ENCODE data around the gene CALCOCO1.
A peak's percentile ranks its signal among the peaks of the same experiment; 100 is the strongest.

CALCOCO1 gene

DNA sequence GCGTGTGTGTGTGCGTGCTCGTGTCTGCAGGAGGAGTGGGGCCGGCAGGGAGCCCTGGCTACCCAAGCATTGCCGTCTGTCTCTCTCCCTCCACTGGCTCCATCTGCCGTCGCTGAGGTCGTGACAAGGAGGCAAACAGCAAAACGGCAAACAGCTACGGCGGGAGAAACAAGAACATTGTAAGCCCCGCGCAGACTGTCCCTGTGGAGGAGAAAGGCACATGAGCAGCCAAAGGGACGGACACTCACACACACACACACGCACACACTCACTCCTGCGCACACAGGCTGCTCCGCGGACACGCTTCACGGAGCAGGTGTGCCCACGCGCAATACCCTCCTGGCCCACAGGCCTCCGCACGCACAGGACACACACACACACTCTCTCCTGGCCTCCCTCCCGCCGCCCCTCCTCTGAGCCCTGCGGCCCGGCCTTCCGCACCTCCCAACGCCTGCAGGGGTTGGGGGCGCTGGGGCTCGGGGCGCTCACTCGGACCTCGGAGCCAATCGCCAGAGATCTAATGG lies 23.6 kb upstream of the CALCOCO1 start:
- H3K9me3 ChIP-seq (ENCODE audit: control insufficient read depth, insufficient read depth, low read length), result no peaks in the 10 kb centered on the region
- peaks cover 2% of the 10 kb centered on the region for H3K4me1 ChIP-seq (ENCODE audit: control insufficient read depth, insufficient read depth, low read length)
- no peaks in the 10 kb centered on the region for H3K36me3 ChIP-seq (ENCODE audit: control insufficient read depth, insufficient read depth, low read length)
- H3K4me3 ChIP-seq (ENCODE audit: low read depth, low read length), result peak overlapping the region; percentile 51
- peaks cover 99% of the 10 kb centered on the region for H3K27me3 ChIP-seq (ENCODE audit: control insufficient read depth, insufficient read depth, low read length)
- no peak overlapping the region for H3K9ac ChIP-seq (ENCODE audit: low read depth, low read length)

GRCh38 chr12:53749986-53750811 lies 22.9 kb upstream of the CALCOCO1 start:
- Histone ChIP-seq H3K27me3 (ENCODE audit: control insufficient read depth, insufficient read depth, low read length) (peaks cover 99% of the 10 kb centered on the region), H3K36me3 (ENCODE audit: control insufficient read depth, insufficient read depth, low read length) (no peaks in the 10 kb centered on the region), H3K9me3 (ENCODE audit: control insufficient read depth, insufficient read depth, low read length) (no peaks in the 10 kb centered on the region), H3K4me1 (ENCODE audit: control insufficient read depth, insufficient read depth, low read length) (no peaks in the 10 kb centered on the region), H3K9ac (ENCODE audit: low read depth, low read length) (no peak overlapping the region), H3K4me3 (ENCODE audit: low read depth, low read length) (peak overlapping the region; percentile 51)

GRCh38 chr12:53748072-53748840 lies 21.0 kb upstream of the CALCOCO1 start:
- Histone ChIP-seq H3K4me1 (ENCODE audit: control insufficient read depth, insufficient read depth, low read length) (no peaks in the 10 kb centered on the region), H3K9me3 (ENCODE audit: control insufficient read depth, insufficient read depth, low read length) (no peaks in the 10 kb centered on the region), H3K36me3 (ENCODE audit: control insufficient read depth, insufficient read depth, low read length) (no peaks in the 10 kb centered on the region), H3K9ac (ENCODE audit: low read depth, low read length) (no peak overlapping the region), H3K27me3 (ENCODE audit: control insufficient read depth, insufficient read depth, low read length) (peaks cover 99% of the 10 kb centered on the region), H3K4me3 (ENCODE audit: low read depth, low read length) (peak overlapping the region; percentile 24)

DNA sequence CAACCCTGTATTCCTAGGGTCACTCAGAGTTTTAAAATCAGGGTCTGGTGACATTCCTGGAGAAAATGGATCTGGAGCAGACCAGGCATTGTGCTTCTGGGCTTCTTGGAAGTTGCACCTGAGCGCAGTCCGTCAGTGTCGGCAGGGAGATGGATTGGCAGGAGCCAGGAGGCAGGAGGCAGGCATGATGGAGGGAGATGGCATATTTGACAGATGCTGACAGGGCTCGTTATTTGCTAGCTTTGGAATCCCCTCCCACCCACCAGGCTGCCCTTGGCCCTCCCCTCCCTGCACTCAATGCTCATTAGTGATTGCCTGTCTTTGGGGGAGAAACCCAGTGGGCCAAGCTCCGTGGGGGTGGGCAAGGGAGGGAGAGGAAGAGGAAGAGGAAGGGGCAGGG lies 19.8 kb upstream of the CALCOCO1 start:
- Histone ChIP-seq H3K9ac (ENCODE audit: low read depth, low read length) (no peak overlapping the region), H3K4me1 (ENCODE audit: control insufficient read depth, insufficient read depth, low read length) (no peaks in the 10 kb centered on the region), H3K4me3 (ENCODE audit: low read depth, low read length) (no peak overlapping the region), H3K36me3 (ENCODE audit: control insufficient read depth, insufficient read depth, low read length) (no peaks in the 10 kb centered on the region), H3K27me3 (ENCODE audit: control insufficient read depth, insufficient read depth, low read length) (peaks cover 99% of the 10 kb centered on the region), H3K9me3 (ENCODE audit: control insufficient read depth, insufficient read depth, low read length) (no peaks in the 10 kb centered on the region)

GRCh38 chr12:53746592-53747092 lies 19.4 kb upstream of the CALCOCO1 start:
- no peaks in the 10 kb centered on the region for H3K9me3 ChIP-seq (ENCODE audit: control insufficient read depth, insufficient read depth, low read length)
- no peaks in the 10 kb centered on the region for H3K36me3 ChIP-seq (ENCODE audit: control insufficient read depth, insufficient read depth, low read length)
- H3K9ac ChIP-seq (ENCODE audit: low read depth, low read length), result no peak overlapping the region
- peaks cover 97% of the 10 kb centered on the region for H3K27me3 ChIP-seq (ENCODE audit: control insufficient read depth, insufficient read depth, low read length)
- no peaks in the 10 kb centered on the region for H3K4me1 ChIP-seq (ENCODE audit: control insufficient read depth, insufficient read depth, low read length)
- no peak overlapping the region for H3K4me3 ChIP-seq (ENCODE audit: low read depth, low read length)

DNA sequence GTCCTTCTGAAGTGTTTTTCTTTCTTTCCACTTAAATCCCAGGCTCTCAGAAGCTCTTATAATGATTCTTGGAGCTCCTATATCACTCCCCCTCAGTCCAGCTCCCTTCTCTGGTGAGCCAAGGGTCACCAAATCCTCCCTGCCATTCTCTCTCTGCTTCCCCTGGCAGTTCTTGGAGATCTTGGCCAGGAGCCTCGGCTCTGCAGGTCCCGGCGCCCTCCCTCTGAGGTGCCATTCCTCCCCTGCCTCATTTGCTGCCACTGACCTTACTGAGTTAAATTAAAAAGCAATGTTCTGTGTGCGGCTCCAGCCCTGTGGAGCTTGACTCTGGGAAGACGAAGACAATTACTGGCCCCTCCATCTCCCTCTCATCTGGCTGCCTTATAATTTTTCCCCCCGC lies 17.5 kb upstream of the CALCOCO1 start:
- no peaks in the 10 kb centered on the region for H3K36me3 ChIP-seq (ENCODE audit: control insufficient read depth, insufficient read depth, low read length)
- H3K9ac ChIP-seq (ENCODE audit: low read depth, low read length), result no peak overlapping the region
- no peak overlapping the region for H3K4me3 ChIP-seq (ENCODE audit: low read depth, low read length)
- H3K9me3 ChIP-seq (ENCODE audit: control insufficient read depth, insufficient read depth, low read length), result no peaks in the 10 kb centered on the region
- peaks cover 2% of the 10 kb centered on the region for H3K4me1 ChIP-seq (ENCODE audit: control insufficient read depth, insufficient read depth, low read length)
- peaks cover 97% of the 10 kb centered on the region for H3K27me3 ChIP-seq (ENCODE audit: control insufficient read depth, insufficient read depth, low read length)

DNA sequence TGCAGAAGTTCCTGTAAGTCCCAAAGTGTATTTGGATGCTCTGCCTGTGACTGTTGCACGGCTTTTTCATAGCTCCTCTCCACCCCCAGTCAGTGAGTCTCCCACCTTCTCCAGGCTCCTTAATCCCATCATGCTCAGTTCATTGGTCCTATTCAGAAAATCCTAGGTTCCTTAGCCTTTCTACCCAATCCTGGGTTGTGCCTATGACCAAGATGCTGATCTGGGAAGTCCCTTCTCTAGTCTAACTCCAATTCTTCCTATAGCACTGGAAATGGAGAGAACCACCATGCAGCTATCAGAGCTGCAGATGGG lies 16.8 kb upstream of the CALCOCO1 start:
- Histone ChIP-seq H3K9ac (ENCODE audit: low read depth, low read length) (no peak overlapping the region), H3K27me3 (ENCODE audit: control insufficient read depth, insufficient read depth, low read length) (peaks cover 97% of the 10 kb centered on the region), H3K4me3 (ENCODE audit: low read depth, low read length) (no peak overlapping the region), H3K4me1 (ENCODE audit: control insufficient read depth, insufficient read depth, low read length) (peaks cover 4% of the 10 kb centered on the region), H3K36me3 (ENCODE audit: control insufficient read depth, insufficient read depth, low read length) (no peaks in the 10 kb centered on the region), H3K9me3 (ENCODE audit: control insufficient read depth, insufficient read depth, low read length) (no peaks in the 10 kb centered on the region)

DNA sequence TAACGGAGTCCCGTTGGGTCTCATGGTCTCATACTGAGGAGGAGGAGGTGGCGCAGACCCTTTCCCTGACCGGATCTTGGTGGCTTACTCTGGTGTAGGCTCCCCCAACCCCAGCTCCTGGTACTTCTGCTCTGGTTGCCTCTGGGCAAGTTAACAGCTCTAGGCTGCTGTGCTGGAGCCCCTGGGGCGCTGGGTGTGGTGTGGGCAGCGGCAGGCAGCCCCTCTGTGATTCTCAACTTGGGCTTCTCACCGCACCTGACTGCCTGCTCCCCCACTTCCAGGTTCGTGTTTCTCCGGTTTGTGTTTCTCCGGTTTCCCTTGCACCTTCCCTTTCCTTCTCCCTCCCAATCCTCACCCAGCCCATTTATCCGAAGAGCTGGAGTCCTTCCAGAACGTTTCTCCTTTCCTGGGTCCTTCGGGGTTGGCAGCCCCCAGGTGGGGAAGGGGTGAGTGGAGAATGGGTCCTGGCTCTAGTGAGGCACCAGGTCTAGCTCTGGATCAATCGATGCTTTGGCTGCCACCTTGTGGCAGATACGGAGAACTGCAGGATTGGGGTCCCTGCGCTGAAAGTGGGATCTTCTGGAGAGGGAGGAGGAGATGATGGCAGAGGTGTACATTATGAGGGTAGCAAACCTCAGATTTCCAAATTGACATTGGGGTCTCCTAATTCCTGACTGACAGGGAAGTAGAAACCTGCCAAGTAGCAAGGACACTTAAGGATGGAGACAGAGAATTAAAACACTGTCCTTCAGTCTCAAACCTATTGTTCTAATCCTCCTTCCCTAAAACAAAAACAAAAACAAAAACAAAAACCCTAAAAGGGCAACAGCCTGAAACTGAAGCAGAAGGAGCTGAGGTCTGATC lies 16.2 kb upstream of the CALCOCO1 start:
- Histone ChIP-seq H3K36me3 (ENCODE audit: control insufficient read depth, insufficient read depth, low read length) (no peaks in the 10 kb centered on the region), H3K4me1 (ENCODE audit: control insufficient read depth, insufficient read depth, low read length) (peaks cover 5% of the 10 kb centered on the region), H3K4me3 (ENCODE audit: low read depth, low read length) (peak overlapping the region; percentile 30), H3K9me3 (ENCODE audit: control insufficient read depth, insufficient read depth, low read length) (no peaks in the 10 kb centered on the region), H3K9ac (ENCODE audit: low read depth, low read length) (no peak overlapping the region), H3K27me3 (ENCODE audit: control insufficient read depth, insufficient read depth, low read length) (peaks cover 97% of the 10 kb centered on the region)

- Histone ChIP-seq H3K4me3 (ENCODE audit: low read depth, low read length) (peak overlapping the region; percentile 9), H3K4me1 (ENCODE audit: control insufficient read depth, insufficient read depth, low read length) (peaks cover 5% of the 10 kb centered on the region), H3K9me3 (ENCODE audit: control insufficient read depth, insufficient read depth, low read length) (no peaks in the 10 kb centered on the region), H3K27me3 (ENCODE audit: control insufficient read depth, insufficient read depth, low read length) (peaks cover 99% of the 10 kb centered on the region), H3K9ac (ENCODE audit: low read depth, low read length) (no peak overlapping the region), H3K36me3 (ENCODE audit: control insufficient read depth, insufficient read depth, low read length) (no peaks in the 10 kb centered on the region)
These were observed 12.9 kb upstream of the CALCOCO1 start for GRCh38 chr12:53740130-53740491.

- no peak overlapping the region for H3K9ac ChIP-seq (ENCODE audit: low read depth, low read length)
- no peaks in the 10 kb centered on the region for H3K9me3 ChIP-seq (ENCODE audit: control insufficient read depth, insufficient read depth, low read length)
- peaks cover 5% of the 10 kb centered on the region for H3K4me1 ChIP-seq (ENCODE audit: control insufficient read depth, insufficient read depth, low read length)
- peaks cover 96% of the 10 kb centered on the region for H3K27me3 ChIP-seq (ENCODE audit: control insufficient read depth, insufficient read depth, low read length)
- H3K4me3 ChIP-seq (ENCODE audit: low read depth, low read length), result peak overlapping the region; percentile 71
- no peaks in the 10 kb centered on the region for H3K36me3 ChIP-seq (ENCODE audit: control insufficient read depth, insufficient read depth, low read length)
These were observed 12.2 kb upstream of the CALCOCO1 start for GRCh38 chr12:53739214-53740129.

All from iPS-15b (cell line).